NK-92 (cell line): Measurements from ENCODE around the gene HM13.
"Not testable (repeated sequence)": the region's sequence is repeated elsewhere in the genome, so short reads cannot be mapped to it uniquely, and the experiment has no call there.

Experiments used
- DNase-seq: peaks from one replicate; lab custom pipeline; 2025; ENCODE audit not compliant: unreplicated experiment; lab: John Stamatoyannopoulos, UW

Gene HM13

GRCh38 chr20:31502884-31503673 is 11.2 kb upstream of the HM13 start:
- not testable (repeated sequence) for DNase-seq

- DNase-seq = no peak
Observed at GRCh38 chr20:31505903-31506302, 8.3 kb upstream of the HM13 start.

- no peak for DNase-seq
Observed at GRCh38 chr20:31508517-31509244, 5.6 kb upstream of the HM13 start.

GRCh38 chr20:31515072-31515774 is 981 bp downstream of the HM13 start:
- DNase-seq = no peak

GRCh38 chr20:31515775-31516107 is 1.5 kb downstream of the HM13 start:
- no peak for DNase-seq

GRCh38 chr20:31516166-31516565 is 1.9 kb downstream of the HM13 start:
- DNase-seq = no peak

- DNase-seq = no peak
Observed at GRCh38 chr20:31516651-31517050, 2.4 kb downstream of the HM13 start.

- no peak for DNase-seq
Observed at GRCh38 chr20:31517373-31517772, 3.1 kb downstream of the HM13 start.

- not testable (repeated sequence) for DNase-seq
Observed at GRCh38 chr20:31521267-31521666, 7.0 kb downstream of the HM13 start.

GRCh38 chr20:31522731-31523130 is 8.5 kb downstream of the HM13 start:
- DNase-seq = no peak

GRCh38 chr20:31523361-31524283 is 9.4 kb downstream of the HM13 start:
- DNase-seq = no peak

- no peak for DNase-seq
Observed at GRCh38 chr20:31527266-31527665, 13.0 kb downstream of the HM13 start.

- DNase-seq = no peak
Observed at GRCh38 chr20:31535298-31535697, 21.1 kb downstream of the HM13 start.

GRCh38 chr20:31536575-31536974 is 22.3 kb downstream of the HM13 start:
- DNase-seq = no peak

- no peak for DNase-seq
Observed at GRCh38 chr20:31537116-31537871, 23.1 kb downstream of the HM13 start.

- no peak for DNase-seq
Observed at GRCh38 chr20:31537890-31538289, 23.6 kb downstream of the HM13 start.

GRCh38 chr20:31538326-31538725 is 24.1 kb downstream of the HM13 start:
- DNase-seq = no peak

GRCh38 chr20:31539636-31540035 is 25.4 kb downstream of the HM13 start:
- DNase-seq = not testable (repeated sequence)

- DNase-seq = no peak
Observed at GRCh38 chr20:31540406-31540805, 26.2 kb downstream of the HM13 start.

GRCh38 chr20:31542201-31542842 is 28.1 kb downstream of the HM13 start:
- no peak for DNase-seq
